Astrocyte of the cerebellum (primary cell): ENCODE measurements around the gene AQP6.

Experiments used
- DNase-seq: peaks from one replicate; pipeline ENCODE4 v3.0.0-alpha.2; 2011; ENCODE audit warnings: low read depth
- H3K4me3 ChIP-seq: 2 replicates; pipeline ENCODE4 v1.5.1; 2011; ENCODE audit warnings: mild to moderate bottlenecking, low read depth, low read length, moderate library complexity
- in situ Hi-C: cut with HindIII; loops from 2 replicates; pipeline ENCODE4 v1.10.0; 2017; ENCODE audit warnings: low sequenced_read_pairs
- TF ChIP-seq, protein P1 (sequence below): IDR thresholded peaks from 2 replicates; pipeline ENCODE4 v1.5.1; 2012; ENCODE audit warnings: low read length, low read depth, moderate library complexity, mild to moderate bottlenecking; ENCODE audit errors: missing control alignments

The AQP6 gene

DNA sequence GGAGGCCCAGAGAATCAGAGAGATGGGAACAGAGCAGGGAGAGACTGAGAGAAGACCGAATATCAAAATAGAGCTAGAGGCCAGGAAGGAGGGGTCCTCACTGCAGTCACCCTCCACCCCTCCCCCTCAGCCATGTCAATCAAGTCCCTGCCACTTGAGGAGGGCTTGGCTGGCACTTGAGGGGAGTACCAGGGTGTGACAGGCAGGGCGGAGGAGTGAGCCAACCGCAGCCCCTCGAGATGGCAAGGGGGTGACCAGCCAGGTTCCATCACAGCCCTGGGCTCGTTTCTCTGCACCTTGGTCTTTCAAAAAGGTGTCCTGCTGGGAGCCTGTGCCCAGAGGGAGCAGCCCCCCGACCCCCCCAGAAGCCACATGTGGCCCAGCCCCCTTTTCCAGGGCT lies 6.9 kb upstream of the AQP6 start:
- TF ChIP-seq, protein P1, sequence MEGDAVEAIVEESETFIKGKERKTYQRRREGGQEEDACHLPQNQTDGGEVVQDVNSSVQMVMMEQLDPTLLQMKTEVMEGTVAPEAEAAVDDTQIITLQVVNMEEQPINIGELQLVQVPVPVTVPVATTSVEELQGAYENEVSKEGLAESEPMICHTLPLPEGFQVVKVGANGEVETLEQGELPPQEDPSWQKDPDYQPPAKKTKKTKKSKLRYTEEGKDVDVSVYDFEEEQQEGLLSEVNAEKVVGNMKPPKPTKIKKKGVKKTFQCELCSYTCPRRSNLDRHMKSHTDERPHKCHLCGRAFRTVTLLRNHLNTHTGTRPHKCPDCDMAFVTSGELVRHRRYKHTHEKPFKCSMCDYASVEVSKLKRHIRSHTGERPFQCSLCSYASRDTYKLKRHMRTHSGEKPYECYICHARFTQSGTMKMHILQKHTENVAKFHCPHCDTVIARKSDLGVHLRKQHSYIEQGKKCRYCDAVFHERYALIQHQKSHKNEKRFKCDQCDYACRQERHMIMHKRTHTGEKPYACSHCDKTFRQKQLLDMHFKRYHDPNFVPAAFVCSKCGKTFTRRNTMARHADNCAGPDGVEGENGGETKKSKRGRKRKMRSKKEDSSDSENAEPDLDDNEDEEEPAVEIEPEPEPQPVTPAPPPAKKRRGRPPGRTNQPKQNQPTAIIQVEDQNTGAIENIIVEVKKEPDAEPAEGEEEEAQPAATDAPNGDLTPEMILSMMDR = no peak
- in situ Hi-C loops = loop anchor here (5.0 kb wide), 1 partner anchor 101 kb away; no protein-coding TSS in a partner anchor
- no peak for DNase-seq
- H3K4me3 ChIP-seq = no peak overlapping the region

DNA sequence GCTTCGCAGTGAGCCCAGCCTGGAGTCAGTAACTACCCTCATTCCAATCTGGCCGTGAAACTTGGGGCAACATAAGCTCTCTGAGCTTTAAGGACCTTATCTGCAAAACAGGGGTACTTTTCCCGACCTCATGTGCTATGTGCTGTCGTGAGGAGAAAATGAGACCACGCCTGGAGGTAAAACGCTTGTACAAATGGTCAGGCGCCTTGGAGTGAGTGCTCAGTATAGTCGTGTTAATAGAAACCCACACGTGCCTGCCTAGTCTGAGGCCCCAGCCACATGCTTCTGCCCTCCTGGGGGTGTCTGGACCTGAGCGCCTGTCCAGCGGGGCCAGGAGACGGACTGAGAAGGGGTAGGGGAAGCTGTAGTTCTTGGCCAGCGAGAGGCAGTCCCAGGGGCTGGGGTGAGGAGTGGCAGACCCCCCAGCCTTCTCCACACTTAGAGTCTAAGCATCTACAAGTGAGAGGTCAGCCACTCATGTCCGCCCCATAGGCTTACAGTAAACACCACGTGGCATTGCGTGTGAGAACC lies 6.2 kb upstream of the AQP6 start:
- in situ Hi-C loops = loop anchor here (5.0 kb wide), 1 partner anchor 101 kb away; no protein-coding TSS in a partner anchor
- H3K4me3 ChIP-seq = no peak overlapping the region
- DNase-seq = no peak
- TF ChIP-seq, protein P1 = no peak

DNA sequence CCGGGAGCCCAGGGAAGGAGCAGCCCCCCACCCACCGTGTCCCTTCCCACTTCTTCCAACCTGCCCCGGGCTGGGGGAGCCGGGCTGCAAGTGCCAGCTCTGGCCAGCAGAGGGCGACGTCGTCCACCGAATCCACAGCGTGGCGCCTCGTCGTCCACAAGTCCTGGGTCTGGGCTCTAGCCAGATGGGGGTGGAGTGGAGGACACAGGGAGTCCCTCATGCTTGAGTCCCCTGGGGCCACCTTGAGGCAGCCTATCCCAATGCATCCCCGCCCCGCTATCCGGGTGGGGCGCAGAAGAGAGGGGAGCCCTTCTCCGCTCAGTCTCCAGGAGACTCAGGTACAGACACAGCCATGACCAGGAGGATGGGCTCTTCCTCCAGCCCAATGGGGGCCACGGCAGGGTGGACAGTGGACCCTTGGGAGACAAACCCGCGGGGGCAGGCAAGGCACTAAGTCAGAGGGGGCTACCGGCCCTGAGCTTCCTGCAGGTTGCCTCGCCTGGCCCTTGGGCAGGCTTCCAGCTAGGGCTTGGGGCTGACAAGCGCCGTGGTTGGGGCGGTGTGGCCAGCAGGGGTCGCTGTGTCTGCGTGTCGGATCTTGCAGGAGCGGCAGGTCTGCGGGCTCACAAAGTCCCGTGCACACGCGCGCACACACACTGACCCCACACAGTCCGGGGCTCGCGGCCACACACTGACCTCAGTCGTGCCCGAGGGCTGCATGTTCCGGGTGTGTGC lies 5.5 kb upstream of the AQP6 start:
- peak; percentile 62 for DNase-seq
- H3K4me3 ChIP-seq = peak overlapping the region; percentile 33
- in situ Hi-C loops = loop anchor here (5.0 kb wide), 1 partner anchor 100 kb away; no protein-coding TSS in a partner anchor
- TF ChIP-seq, protein P1 = peak; percentile 81

DNA sequence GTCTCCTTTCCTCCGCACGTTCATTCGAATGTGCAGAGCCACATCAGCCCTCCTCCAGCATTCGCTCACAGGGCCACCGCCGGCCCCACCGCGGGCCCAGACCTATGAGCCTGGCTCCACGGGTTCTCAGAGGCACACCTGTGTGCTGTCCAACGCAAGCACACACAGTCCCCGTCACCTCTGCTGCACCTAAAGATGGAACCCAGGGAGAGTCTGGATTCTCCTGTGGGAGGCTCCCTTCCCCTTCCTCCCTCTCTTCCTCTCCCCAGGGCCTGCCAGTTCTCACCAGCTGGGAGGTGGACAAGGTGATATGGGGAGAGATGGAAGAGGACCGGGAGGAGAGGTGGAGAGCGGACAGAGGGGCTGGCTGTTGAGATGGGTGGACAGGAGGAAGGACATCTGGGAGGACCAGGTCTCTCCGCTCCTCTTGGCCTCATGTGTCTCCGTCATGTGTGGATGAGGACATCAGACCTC lies 4.9 kb upstream of the AQP6 start:
- in situ Hi-C loops = loop anchor here (5.0 kb wide), 1 partner anchor 99 kb away; no protein-coding TSS in a partner anchor
- peak overlapping the region; percentile 33 for H3K4me3 ChIP-seq
- TF ChIP-seq, protein P1 = no peak
- no peak for DNase-seq

DNA sequence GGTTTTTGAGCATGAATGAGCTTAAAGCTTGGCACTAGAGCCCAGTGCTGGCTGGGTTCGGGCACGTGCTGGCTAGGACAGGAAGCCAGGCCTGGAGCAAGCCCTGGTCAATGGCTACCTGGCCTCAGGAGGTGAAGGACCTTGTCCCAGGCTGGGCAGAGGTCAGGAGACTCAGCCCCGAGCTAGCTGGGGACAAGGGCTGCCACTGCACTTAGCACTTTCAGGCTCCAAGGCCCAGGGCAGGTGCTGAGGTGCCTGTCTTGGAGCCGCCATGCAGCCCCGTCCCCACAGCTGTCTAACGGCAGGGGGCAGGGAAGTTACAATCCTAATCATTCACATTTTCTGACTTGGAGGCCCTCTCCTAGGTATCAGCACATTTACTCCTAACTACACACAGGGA lies 4.3 kb upstream of the AQP6 start:
- TF ChIP-seq, protein P1 = no peak
- in situ Hi-C loops = loop anchor here (5.0 kb wide), 1 partner anchor 99 kb away; no protein-coding TSS in a partner anchor
- no peak for DNase-seq
- H3K4me3 ChIP-seq = no peak overlapping the region

DNA sequence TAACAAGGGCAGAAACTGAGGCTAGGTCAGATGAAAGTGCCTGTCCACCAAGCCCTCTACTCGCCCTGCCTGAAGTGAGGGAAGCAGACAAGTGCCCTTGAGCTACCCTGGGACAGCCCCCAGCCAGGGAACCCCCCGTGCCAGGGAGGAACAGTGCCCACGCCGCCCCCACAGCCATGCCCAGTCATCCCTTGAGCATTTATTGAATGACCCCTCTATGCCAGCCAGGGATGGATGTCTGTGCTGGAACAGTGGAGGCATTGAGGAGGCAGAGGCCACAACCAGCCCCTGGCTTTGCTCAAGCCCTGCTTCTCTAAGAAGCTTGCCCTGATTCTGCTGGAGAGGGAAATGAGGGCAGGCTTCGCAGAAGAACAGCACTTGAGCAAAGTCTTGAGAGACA lies 3.7 kb upstream of the AQP6 start:
- TF ChIP-seq, protein P1 = no peak
- DNase-seq = no peak
- in situ Hi-C loops = loop anchor here (5.0 kb wide), 1 partner anchor 98 kb away; no protein-coding TSS in a partner anchor
- no peak overlapping the region for H3K4me3 ChIP-seq
